Activated T-helper 2 cell treated with anti-CD3 and anti-CD28 coated beads, Interferon-gamma antibody, Interleukin-2, Interleukin-4, amounts not matched to agents 10 μg/mL and 5 μg/mL and 100 μg/mL, durations not matched to agents 14 hours and 24 hours and 36 hours (primary cell): ENCODE data around the gene ZNF366. TPM values are rescaled to one million over a fixed set of nuclear protein-coding genes. Genes with fewer than 3 reads are reported as not detected.

Experiments
- DNase-seq: peaks from one replicate; pipeline ENCODE4 v3.0.0; 2021; ENCODE audit warnings: low spot score
- H3K27ac Mint-ChIP-seq: one replicate; pipeline ENCODE4 v1.8.0; 2021; ENCODE audit warnings: mixed read lengths
- H3K27me3 Mint-ChIP-seq: one replicate; pipeline ENCODE4 v1.8.0; 2021; ENCODE audit warnings: low read depth, mixed read lengths
- H3K36me3 Mint-ChIP-seq: one replicate; pipeline ENCODE4 v1.8.0; 2021; ENCODE audit warnings: low read depth, mixed read lengths
- H3K4me1 Mint-ChIP-seq: one replicate; pipeline ENCODE4 v1.8.0; 2021; ENCODE audit warnings: low read depth, mixed read lengths
- H3K4me3 Mint-ChIP-seq: one replicate; pipeline ENCODE4 v1.8.0; 2021; ENCODE audit warnings: low read depth, mild to moderate bottlenecking, moderate library complexity, mixed read lengths
- H3K9me3 Mint-ChIP-seq: one replicate; pipeline ENCODE4 v1.8.0; 2021; ENCODE audit warnings: mixed read lengths
- intact Hi-C: fragments of 100-400 bp; cut with micrococcal nuclease; formaldehyde crosslinking; loops from one replicate; pipeline ENCODE4 v1.15.1; 2023
- total RNA-seq: library from RNA; stranded (reverse); gene quantifications from 2 replicates; pipeline ENCODE4 v1.2.3, GENCODE V29; 2022

The ZNF366 gene
- total RNA-seq, 1 donor from 2014 or later: not detected

DNA sequence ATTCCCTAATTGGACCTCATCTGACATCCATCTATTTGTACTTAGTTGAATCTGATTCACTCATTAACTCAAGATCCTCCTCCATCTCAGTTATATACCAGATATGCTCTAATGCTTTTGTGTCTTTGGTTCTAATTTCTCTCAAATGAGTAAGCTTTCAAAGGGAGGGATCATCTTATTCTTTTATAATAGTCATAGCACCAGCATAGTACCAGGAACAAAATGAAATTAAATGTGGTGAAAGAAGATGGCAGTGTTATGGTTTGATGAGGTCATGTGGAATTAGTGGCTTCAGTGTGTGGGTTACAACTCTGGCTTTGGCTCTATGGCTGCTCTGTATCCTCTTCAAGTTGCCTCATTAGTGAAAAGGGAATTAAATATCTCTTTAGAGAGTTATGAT, 32.5 kb upstream of the ZNF366 start:
- intact Hi-C loops: no loop called here
- Mint-ChIP-seq H3K4me1 (no peaks in the 10 kb centered on the region), H3K27ac (no peak overlapping the region), H3K9me3 (no peaks in the 10 kb centered on the region), H3K4me3 (no peak overlapping the region), H3K27me3 (peaks cover 8% of the 10 kb centered on the region), H3K36me3 (no peaks in the 10 kb centered on the region)
- DNase-seq: no peak

DNA sequence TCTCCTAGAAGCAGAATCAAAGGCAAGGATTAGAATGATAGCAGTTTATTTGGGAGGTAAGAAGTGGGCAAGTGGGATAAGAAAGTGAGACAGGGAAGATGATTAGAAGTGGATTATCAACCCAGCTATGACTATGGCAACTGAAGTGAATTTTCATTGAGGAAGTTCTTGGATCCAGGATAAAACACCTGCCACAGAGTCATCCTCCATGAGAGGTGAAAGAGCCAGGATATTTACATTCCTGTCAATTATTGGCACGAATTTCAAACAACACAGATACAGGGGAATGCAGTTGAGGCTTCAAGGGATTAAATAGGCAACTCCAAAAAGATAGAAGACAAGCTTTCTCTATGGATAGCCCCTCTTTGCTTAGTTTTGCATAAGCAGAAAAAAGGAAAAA, 31.8 kb upstream of the ZNF366 start:
- H3K27ac Mint-ChIP-seq: no peak overlapping the region
- intact Hi-C loops: no loop called here
- H3K27me3 Mint-ChIP-seq: peaks cover 12% of the 10 kb centered on the region
- DNase-seq: no peak
- H3K9me3 Mint-ChIP-seq: no peaks in the 10 kb centered on the region
- H3K4me3 Mint-ChIP-seq: no peak overlapping the region
- no peaks in the 10 kb centered on the region for H3K36me3 Mint-ChIP-seq
- H3K4me1 Mint-ChIP-seq: no peaks in the 10 kb centered on the region

DNA sequence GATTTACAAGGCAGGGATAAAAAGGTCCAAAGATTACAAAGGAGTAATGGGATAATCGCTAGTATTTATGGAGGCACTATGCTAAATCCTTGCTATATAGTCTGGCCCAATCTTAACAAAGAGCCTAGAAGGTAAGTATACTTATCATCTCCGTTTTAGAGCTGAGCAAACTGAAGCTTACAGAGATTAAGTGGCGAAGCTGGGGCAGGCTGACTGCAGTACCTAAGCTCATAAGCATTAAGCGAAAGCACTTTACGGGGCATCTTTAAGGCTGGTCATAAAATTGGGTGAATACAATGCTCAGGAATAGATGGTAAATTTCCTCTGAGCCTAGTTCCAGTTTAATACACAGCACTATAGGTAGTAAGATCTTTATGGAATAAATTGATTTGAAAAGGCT, 30.0 kb upstream of the ZNF366 start:
- Mint-ChIP-seq H3K4me1 (no peaks in the 10 kb centered on the region), H3K9me3 (peaks cover 4% of the 10 kb centered on the region), H3K27me3 (peaks cover 13% of the 10 kb centered on the region), H3K36me3 (no peaks in the 10 kb centered on the region), H3K4me3 (no peak overlapping the region), H3K27ac (no peak overlapping the region)
- intact Hi-C loops: no loop called here
- no peak for DNase-seq

DNA sequence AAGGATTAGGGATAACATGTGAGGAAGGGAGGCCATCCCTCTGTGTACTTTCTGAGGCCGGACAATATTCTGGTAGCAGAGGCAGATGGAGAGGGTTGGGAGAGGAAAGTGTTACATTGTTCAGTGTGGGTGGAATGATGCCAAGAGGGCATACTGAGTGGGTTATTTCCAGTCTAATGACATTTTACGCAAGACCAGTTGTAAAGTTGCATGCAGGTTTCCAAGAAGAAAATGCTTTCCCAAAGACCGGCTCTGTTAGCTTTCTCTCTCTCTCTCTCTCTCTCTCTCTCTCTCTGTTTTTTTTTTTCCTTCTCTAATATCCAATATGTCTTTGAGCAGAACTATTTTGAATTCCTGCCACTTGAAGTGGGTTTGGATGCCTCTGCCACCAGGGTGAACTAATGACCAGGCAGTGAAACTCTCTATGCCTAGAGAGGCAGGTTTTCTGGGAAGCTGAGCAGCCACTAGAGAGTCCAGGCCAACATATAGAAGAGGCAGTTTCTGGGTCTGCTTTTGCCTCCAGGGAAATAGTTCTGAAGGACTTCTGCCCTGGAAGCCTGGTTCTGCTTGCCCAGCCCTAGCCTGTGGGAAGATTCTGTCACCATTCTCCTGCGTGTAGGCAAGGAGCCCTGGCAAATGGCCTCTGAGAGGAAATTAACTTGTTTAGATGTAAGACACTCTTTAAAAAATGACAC, 24.4 kb upstream of the ZNF366 start:
- Mint-ChIP-seq H3K4me3 (no peak overlapping the region), H3K27ac (no peak overlapping the region), H3K4me1 (no peaks in the 10 kb centered on the region), H3K36me3 (no peaks in the 10 kb centered on the region), H3K9me3 (peaks cover 4% of the 10 kb centered on the region), H3K27me3 (peaks cover 10% of the 10 kb centered on the region)
- no peak for DNase-seq
- intact Hi-C loops: no loop called here

DNA sequence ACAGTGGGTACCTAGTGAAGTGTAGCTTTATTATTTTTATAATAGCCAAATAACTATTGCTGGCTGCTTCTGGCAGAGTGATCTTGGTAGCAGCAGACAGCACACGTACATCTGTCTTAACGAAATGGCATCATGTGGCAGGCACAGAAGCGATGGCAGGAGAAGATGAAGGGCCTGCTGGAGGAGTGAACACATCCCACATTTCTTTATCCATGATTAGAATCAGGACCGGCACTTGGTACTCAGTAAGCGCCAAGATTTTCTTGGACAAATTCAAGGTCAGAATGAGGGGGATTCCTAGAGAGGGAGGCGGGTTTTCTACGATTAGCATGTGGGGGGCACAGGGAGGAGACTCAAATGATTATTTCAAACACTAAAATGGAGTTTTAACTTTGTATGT, 23.0 kb upstream of the ZNF366 start:
- no peaks in the 10 kb centered on the region for H3K36me3 Mint-ChIP-seq
- peaks cover 7% of the 10 kb centered on the region for H3K27me3 Mint-ChIP-seq
- no peak overlapping the region for H3K27ac Mint-ChIP-seq
- H3K4me1 Mint-ChIP-seq: no peaks in the 10 kb centered on the region
- H3K4me3 Mint-ChIP-seq: no peak overlapping the region
- no peak for DNase-seq
- intact Hi-C loops: no loop called here
- H3K9me3 Mint-ChIP-seq: peaks cover 4% of the 10 kb centered on the region

DNA sequence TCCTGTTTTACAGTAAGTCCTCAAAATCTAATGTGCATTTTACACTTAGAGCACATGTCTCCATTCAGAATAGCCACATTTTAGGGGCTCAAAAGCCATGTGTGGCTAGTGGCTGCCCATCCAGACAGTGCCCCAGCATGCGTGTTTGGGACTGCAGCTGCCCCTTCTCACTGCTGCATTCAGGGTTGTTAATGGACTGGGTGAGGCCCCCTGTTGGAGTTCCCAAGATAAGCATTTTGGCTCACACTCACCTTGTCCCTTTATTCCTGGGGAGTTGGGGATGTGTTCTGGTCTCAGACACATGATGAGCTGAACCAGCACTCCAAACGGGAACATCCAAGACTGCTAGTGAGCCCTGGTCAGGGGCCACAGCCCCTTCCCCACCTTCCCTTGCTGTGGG, 22.2 kb upstream of the ZNF366 start:
- no peaks in the 10 kb centered on the region for H3K4me1 Mint-ChIP-seq
- H3K4me3 Mint-ChIP-seq: no peak overlapping the region
- H3K27me3 Mint-ChIP-seq: peaks cover 4% of the 10 kb centered on the region
- peaks cover 4% of the 10 kb centered on the region for H3K9me3 Mint-ChIP-seq
- DNase-seq: no peak
- intact Hi-C loops: loop anchor here (10.0 kb wide), 1 partner anchor 135 kb away; no protein-coding TSS in a partner anchor
- no peaks in the 10 kb centered on the region for H3K36me3 Mint-ChIP-seq
- H3K27ac Mint-ChIP-seq: no peak overlapping the region

DNA sequence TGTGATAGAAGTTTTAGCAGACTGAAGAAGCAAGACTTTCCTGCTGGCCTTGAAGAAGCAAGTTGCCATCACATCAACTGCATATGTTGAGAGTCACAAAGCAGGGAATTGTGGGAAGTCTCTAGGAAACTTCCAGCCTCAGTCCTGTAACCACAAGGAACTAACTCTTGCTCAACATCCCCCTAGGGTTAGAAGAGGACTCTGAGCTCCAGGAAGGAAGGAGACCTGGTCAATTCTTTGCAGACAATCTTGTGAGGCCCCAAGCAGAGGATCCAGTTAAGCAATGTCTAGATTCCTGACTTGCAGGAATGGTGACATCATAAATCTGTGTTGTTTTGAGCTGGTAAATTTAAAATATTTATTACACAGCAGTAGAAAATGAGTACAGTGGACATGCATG, 18.6 kb upstream of the ZNF366 start:
- no peak overlapping the region for H3K27ac Mint-ChIP-seq
- H3K36me3 Mint-ChIP-seq: no peaks in the 10 kb centered on the region
- no peaks in the 10 kb centered on the region for H3K9me3 Mint-ChIP-seq
- H3K27me3 Mint-ChIP-seq: peaks cover 3% of the 10 kb centered on the region
- H3K4me1 Mint-ChIP-seq: no peaks in the 10 kb centered on the region
- DNase-seq: no peak
- intact Hi-C loops: loop anchor here (2.0 to 10.0 kb wide), 2 partner anchors 131 to 159 kb away; no protein-coding TSS in a partner anchor
- H3K4me3 Mint-ChIP-seq: no peak overlapping the region

DNA sequence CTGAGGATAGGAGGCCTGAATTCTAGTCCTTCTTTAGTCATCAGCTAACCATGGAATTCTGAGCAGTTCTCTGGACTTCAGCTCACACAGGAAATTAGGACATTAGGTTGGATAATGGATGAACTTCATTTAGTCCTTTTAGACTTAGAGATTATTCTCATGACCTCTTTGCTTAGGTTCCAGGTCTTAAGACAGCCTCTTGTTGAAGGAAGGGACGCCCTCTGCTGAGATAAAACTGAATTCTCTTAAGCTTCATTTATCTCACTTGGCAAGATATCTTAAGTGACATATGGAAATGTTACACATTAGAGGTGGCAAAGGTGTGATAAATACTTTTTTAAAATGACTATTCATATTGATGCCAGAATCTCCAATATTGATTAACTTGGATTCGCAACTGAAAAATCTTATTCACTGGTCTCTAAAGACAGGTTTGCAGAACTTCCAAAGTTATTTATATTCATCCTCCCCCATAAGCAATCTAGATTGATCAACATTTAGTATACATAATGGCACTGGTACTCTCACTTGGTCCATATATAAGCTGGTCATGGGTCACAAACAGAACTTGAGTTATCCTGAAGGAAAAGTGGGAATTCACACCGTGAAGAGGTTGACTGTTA, 16.9 kb upstream of the ZNF366 start:
- H3K9me3 Mint-ChIP-seq: no peaks in the 10 kb centered on the region
- DNase-seq: no peak
- intact Hi-C loops: loop anchor here (2.0 to 10.0 kb wide), 2 partner anchors 129 to 157 kb away; no protein-coding TSS in a partner anchor
- no peak overlapping the region for H3K4me3 Mint-ChIP-seq
- H3K27ac Mint-ChIP-seq: no peak overlapping the region
- no peaks in the 10 kb centered on the region for H3K36me3 Mint-ChIP-seq
- H3K4me1 Mint-ChIP-seq: peaks cover 4% of the 10 kb centered on the region
- peaks cover 5% of the 10 kb centered on the region for H3K27me3 Mint-ChIP-seq

DNA sequence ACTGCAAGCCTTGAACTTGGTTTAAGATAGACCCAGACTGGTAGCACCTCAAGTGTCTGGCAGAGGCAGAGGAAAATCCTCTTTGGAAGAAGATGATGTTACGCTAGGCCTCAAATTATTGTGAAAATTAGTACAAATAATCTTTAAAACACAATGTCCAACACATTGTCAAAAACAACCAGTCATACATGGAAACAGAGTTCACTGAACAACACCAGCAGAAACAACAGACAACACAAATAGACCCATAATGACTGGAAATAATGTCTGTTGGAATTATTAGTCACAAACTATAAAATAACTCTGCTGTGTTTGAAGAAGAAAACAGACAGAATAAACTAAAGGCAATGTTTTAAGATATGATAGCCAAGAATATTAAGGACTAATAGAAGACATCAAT, 15.4 kb upstream of the ZNF366 start:
- intact Hi-C loops: loop anchor here (10.0 kb wide), 1 partner anchor 128 kb away; no protein-coding TSS in a partner anchor
- DNase-seq: no peak
- H3K27ac Mint-ChIP-seq: no peak overlapping the region

DNA sequence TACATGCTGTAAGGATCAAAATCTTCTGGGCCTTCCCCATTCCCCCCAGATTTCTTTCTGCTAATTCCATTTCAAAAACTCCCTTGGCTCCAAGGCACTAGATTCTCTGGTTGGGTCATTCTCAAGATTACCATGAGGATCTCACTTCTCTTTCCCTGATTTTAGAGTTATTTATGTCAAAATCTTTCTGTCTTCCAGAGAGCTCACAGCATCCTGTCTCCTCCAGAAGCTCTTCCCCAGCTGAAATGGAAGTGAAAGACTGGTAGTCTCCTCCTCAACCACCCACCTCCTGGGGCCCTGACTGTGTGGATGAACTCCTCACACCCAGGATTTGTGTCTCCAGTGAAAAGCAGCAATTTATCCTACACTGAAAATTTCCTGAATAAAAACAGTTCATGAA, 11.9 kb upstream of the ZNF366 start:
- Mint-ChIP-seq H3K9me3 (no peaks in the 10 kb centered on the region), H3K4me1 (peaks cover 11% of the 10 kb centered on the region), H3K4me3 (no peak overlapping the region), H3K36me3 (no peaks in the 10 kb centered on the region), H3K27ac (no peak overlapping the region), H3K27me3 (peaks cover 7% of the 10 kb centered on the region)
- intact Hi-C loops: no loop called here
- DNase-seq: no peak

More for the DNA sequence above, 15.4 kb upstream of the ZNF366 start:
- H3K4me1 Mint-ChIP-seq: peaks cover 11% of the 10 kb centered on the region
- no peaks in the 10 kb centered on the region for H3K9me3 Mint-ChIP-seq
- peaks cover 7% of the 10 kb centered on the region for H3K27me3 Mint-ChIP-seq
- no peaks in the 10 kb centered on the region for H3K36me3 Mint-ChIP-seq
- no peak overlapping the region for H3K4me3 Mint-ChIP-seq

DNA sequence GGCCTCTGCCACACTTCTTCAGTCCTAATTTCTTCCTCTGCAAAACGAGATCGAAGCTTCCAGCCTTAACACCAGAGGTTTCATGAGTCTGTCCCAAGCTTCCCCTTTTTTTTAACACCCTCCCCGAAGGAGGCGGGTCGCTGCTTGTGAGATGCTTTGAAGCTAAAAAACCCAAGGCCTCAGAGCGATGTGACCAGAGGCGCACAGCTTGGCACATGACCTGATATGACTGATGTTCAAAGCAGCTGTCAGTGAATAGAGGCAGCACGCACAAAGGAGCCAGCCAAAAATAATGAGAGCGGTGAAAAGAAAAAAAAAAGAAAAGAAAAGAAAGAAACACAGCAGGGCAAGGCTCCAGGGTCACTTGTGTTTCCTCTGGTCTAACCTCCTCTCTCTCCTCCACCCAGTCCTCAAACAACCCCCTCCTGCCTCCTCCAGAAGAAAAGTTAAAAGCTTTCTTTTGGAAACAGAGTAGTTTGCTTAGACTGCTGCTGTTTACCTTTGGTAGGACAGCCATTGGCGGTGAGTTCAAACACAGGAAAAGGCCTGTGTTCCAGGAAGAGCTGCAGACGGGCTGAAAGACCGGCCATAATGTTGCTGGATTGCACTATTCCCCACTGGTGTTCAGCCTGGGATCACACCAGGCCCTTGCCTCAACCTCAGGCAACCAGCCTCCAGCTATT, 10.9 kb upstream of the ZNF366 start:
- DNase-seq: no peak
- Mint-ChIP-seq H3K4me1 (peaks cover 11% of the 10 kb centered on the region), H3K4me3 (no peak overlapping the region), H3K36me3 (no peaks in the 10 kb centered on the region), H3K9me3 (no peaks in the 10 kb centered on the region), H3K27ac (peak overlapping the region; percentile 67), H3K27me3 (peaks cover 7% of the 10 kb centered on the region)
- intact Hi-C loops: no loop called here

DNA sequence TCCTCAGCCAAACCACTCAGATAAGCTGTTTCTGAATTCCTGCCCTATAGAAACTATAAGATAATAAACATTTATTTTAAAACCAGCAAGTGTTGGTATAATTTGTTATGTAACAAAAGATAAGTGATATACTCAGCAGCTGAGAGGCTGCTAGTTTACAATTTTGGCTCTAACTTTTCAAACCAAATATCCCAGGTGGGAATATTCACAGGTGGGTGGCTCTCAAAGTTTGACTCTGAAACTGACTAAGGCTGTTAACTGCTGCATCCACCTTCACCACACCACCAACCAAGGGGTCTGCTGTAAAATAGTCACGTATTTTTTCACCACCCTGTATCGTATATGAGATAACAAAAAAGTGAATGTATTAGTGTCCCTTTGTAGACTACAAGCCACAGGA, 9.7 kb upstream of the ZNF366 start:
- Mint-ChIP-seq H3K36me3 (no peaks in the 10 kb centered on the region), H3K9me3 (no peaks in the 10 kb centered on the region), H3K27me3 (peaks cover 11% of the 10 kb centered on the region), H3K4me3 (no peak overlapping the region), H3K27ac (no peak overlapping the region), H3K4me1 (peaks cover 12% of the 10 kb centered on the region)
- intact Hi-C loops: no loop called here
- DNase-seq: no peak

DNA sequence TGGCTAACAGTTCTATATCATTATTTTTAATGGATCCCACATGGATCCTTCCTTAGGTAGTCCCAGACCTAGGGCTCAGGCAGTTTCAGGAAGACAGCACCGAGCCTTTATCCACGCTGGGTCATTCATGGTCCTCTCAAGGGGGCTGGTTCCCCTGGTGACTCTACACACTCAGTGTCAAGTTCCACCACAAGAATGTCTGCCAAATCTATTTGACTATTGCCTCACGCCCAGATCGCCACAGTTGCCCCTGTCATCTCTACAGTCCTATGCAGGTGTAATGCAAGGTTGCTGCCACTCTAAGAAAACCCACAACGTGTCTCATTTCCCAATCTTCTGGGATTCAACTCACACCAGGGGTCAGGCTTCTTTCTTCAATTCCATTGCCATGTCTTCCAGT, 8.0 kb upstream of the ZNF366 start:
- Mint-ChIP-seq H3K36me3 (no peaks in the 10 kb centered on the region), H3K27me3 (peaks cover 10% of the 10 kb centered on the region), H3K4me3 (no peak overlapping the region), H3K27ac (no peak overlapping the region), H3K4me1 (peaks cover 13% of the 10 kb centered on the region), H3K9me3 (no peaks in the 10 kb centered on the region)
- intact Hi-C loops: no loop called here
- no peak for DNase-seq
